K562 treated with DMSO at 1 percent for 4 hours (cell line): ENCODE data around the gene ZMYND11. TPM values are rescaled to one million over a fixed set of nuclear protein-coding genes. Genes with fewer than 3 reads are reported as not detected.

Experiments
- total RNA-seq: library from RNA; unstranded; fragments of 300-600 nt; gene quantifications from 2 replicates; pipeline ENCODE4 v1.2.3, GENCODE V29; 2022; ENCODE audit not compliant: insufficient read depth

ZMYND11 gene
- 5.3 and 5.5 TPM in 2 replicates for total RNA-seq

GRCh38 chr10:135132-135600, at the start of gene ZMYND11:
ZMYND11 (plus strand) TSS chr10:135455; CDS start chr10:180013, 44,558 bp downstream.

Other genes starting within 250 kb of the ZMYND11 start
- not detected in 2 replicates for gene TUBB8, start 86.2 kb upstream of the ZMYND11 start, total RNA-seq